ENCODE data around the gene ZNF789.

- TF ChIP-seq CTCF (IDR thresholded peaks at IDR 0.05; ENCODE audit: low read depth, low read length, missing input control) (no peak), SP1 (IDR thresholded peaks at IDR 0.05) (no peak), TAF1 (conservative IDR thresholded peaks at IDR 0.05) (no peak), REST (IDR thresholded peaks at IDR 0.05) (no peak), GABPA (IDR thresholded peaks at IDR 0.05 in 1 of 2, conservative IDR thresholded peaks at IDR 0.05 in 1 of 2) (no peak), RAD21 (IDR thresholded peaks at IDR 0.05) (no peak), YY1 (IDR thresholded peaks at IDR 0.05) (no peak), MAX (IDR thresholded peaks at IDR 0.05) (no peak), RXRA (IDR thresholded peaks at IDR 0.05) (no peak), FOXA1 (IDR thresholded peaks at IDR 0.05) (no peak)
Observed at GRCh38 chr7:99490878-99491277, 18.2 kb downstream of the ZNF789 start.

Measured in liver (tissue), 3 donors.